SK-N-MC (cell line): ENCODE results near the gene PROCA1.

Experiments
- DNase-seq: peaks from one replicate; pipeline ENCODE4 v3.0.0-alpha.2; 2011; ENCODE audit warnings: low read depth, low spot score
- H3K27ac ChIP-seq: fragments of 200-600 bp; sonication (generic); 2 replicates; pipeline ENCODE4 v1.5.1; 2016; ENCODE audit warnings: mixed run types
- H3K36me3 ChIP-seq: fragments of 200-600 bp; sonication (generic); 2 replicates; pipeline ENCODE4 v1.6.1; 2017; ENCODE audit warnings: antibody characterized with exemption, low read length, mixed read lengths; ENCODE audit not compliant: insufficient read depth
- H3K4me3 ChIP-seq: fragments of 200-600 bp; sonication (generic); 2 replicates; pipeline ENCODE4 v1.5.1; 2016
- H3K9ac ChIP-seq: fragments of 200-600 bp; sonication (generic); 2 replicates; pipeline ENCODE4 v1.8.0; 2017; ENCODE audit warnings: mixed run types, mixed read lengths; ENCODE audit not compliant: insufficient read length
- H3K9me3 ChIP-seq: fragments of 200-600 bp; sonication (generic); 2 replicates; pipeline ENCODE4 v1.6.1; 2017; ENCODE audit warnings: low read depth, mild to moderate bottlenecking, antibody characterized with exemption, low read length, moderate library complexity, mixed read lengths
- EZH2 ChIP-seq: fragments of 200-600 bp; sonication (generic); IDR thresholded peaks from one replicate; pipeline ENCODE4 v1.6.1; 2017; ENCODE audit warnings: antibody characterized with exemption
- FOXP2 ChIP-seq: optimal IDR thresholded peaks from 2 replicates; pipeline ENCODE3; 2011; ENCODE audit warnings: mild to moderate bottlenecking, moderate library complexity; ENCODE audit not compliant: insufficient read depth; ENCODE audit errors: extremely low read length, control extremely low read depth
- POLR2AphosphoS5 ChIP-seq: IDR thresholded peaks from 2 replicates; pipeline ENCODE4 v1.6.1; 2012; ENCODE audit warnings: mild to moderate bottlenecking, low read depth, low read length, borderline replicate concordance

PROCA1 gene

GRCh38 chr17:28698253-28698941, 13.3 kb downstream of the PROCA1 start:
- TF ChIP-seq EZH2 (no peak), FOXP2 (no peak), POLR2AphosphoS5 (no peak)
- H3K36me3 ChIP-seq, result peaks cover 93% of the 10 kb centered on the region
- H3K9ac ChIP-seq, result no peak overlapping the region
- H3K27ac ChIP-seq, result no peak overlapping the region
- H3K9me3 ChIP-seq, result no peaks in the 10 kb centered on the region
- DNase-seq, result no peak
- no peak overlapping the region for H3K4me3 ChIP-seq

- Histone ChIP-seq H3K27ac (no peak overlapping the region), H3K9me3 (no peaks in the 10 kb centered on the region), H3K9ac (no peak overlapping the region), H3K36me3 (peaks cover 88% of the 10 kb centered on the region), H3K4me3 (no peak overlapping the region)
- DNase-seq, result no peak
- no peak for TF ChIP-seq EZH2
- TF ChIP-seq FOXP2, result no peak
- no peak for TF ChIP-seq POLR2AphosphoS5
These were observed 17.8 kb downstream of the PROCA1 start for GRCh38 chr17:28693869-28694268.

- no peak for TF ChIP-seq EZH2
- TF ChIP-seq POLR2AphosphoS5, result no peak
- TF ChIP-seq FOXP2, result no peak
- H3K9me3 ChIP-seq, result no peaks in the 10 kb centered on the region
- H3K9ac ChIP-seq, result no peak overlapping the region
- no peak for DNase-seq
- no peak overlapping the region for H3K4me3 ChIP-seq
- H3K36me3 ChIP-seq, result peaks cover 87% of the 10 kb centered on the region
- H3K27ac ChIP-seq, result no peak overlapping the region
These were observed 22.7 kb downstream of the PROCA1 start for GRCh38 chr17:28689011-28689410.

- no peak overlapping the region for H3K9ac ChIP-seq
- no peak overlapping the region for H3K4me3 ChIP-seq
- no peaks in the 10 kb centered on the region for H3K9me3 ChIP-seq
- H3K36me3 ChIP-seq, result peaks cover 85% of the 10 kb centered on the region
- no peak overlapping the region for H3K27ac ChIP-seq
- DNase-seq, result no peak
- TF ChIP-seq EZH2 (no peak), FOXP2 (no peak), POLR2AphosphoS5 (no peak)
These were observed 23.2 kb downstream of the PROCA1 start for GRCh38 chr17:28688481-28688880.

- Histone ChIP-seq H3K4me3 (no peak overlapping the region), H3K9me3 (no peaks in the 10 kb centered on the region), H3K27ac (no peak overlapping the region), H3K9ac (no peak overlapping the region), H3K36me3 (peaks cover 97% of the 10 kb centered on the region)
- TF ChIP-seq FOXP2 (no peak), EZH2 (no peak), POLR2AphosphoS5 (no peak)
- DNase-seq, result no peak
These were observed 25.4 kb downstream of the PROCA1 start for GRCh38 chr17:28686296-28686695.

GRCh38 chr17:28685366-28685765, 26.3 kb downstream of the PROCA1 start:
- DNase-seq, result no peak
- Histone ChIP-seq H3K36me3 (peaks cover 96% of the 10 kb centered on the region), H3K9me3 (no peaks in the 10 kb centered on the region), H3K4me3 (no peak overlapping the region), H3K9ac (no peak overlapping the region), H3K27ac (no peak overlapping the region)
- no peak for TF ChIP-seq POLR2AphosphoS5
- TF ChIP-seq EZH2, result no peak
- TF ChIP-seq FOXP2, result no peak

- no peak overlapping the region for H3K9ac ChIP-seq
- no peaks in the 10 kb centered on the region for H3K9me3 ChIP-seq
- H3K27ac ChIP-seq, result no peak overlapping the region
- H3K36me3 ChIP-seq, result peaks cover 92% of the 10 kb centered on the region
- H3K4me3 ChIP-seq, result no peak overlapping the region
- DNase-seq, result no peak
- no peak for TF ChIP-seq FOXP2
- TF ChIP-seq POLR2AphosphoS5, result no peak
- TF ChIP-seq EZH2, result no peak
These were observed 26.7 kb downstream of the PROCA1 start for GRCh38 chr17:28684963-28685362.

GRCh38 chr17:28682655-28683054, 29.0 kb downstream of the PROCA1 start:
- Histone ChIP-seq H3K9me3 (no peaks in the 10 kb centered on the region), H3K27ac (no peak overlapping the region), H3K4me3 (no peak overlapping the region), H3K36me3 (peaks cover 87% of the 10 kb centered on the region), H3K9ac (no peak overlapping the region)
- TF ChIP-seq EZH2 (no peak), POLR2AphosphoS5 (no peak), FOXP2 (no peak)
- DNase-seq, result no peak

GRCh38 chr17:28675980-28676379, 35.7 kb downstream of the PROCA1 start:
- H3K9me3 ChIP-seq, result no peaks in the 10 kb centered on the region
- H3K36me3 ChIP-seq, result peaks cover 87% of the 10 kb centered on the region
- H3K9ac ChIP-seq, result no peak overlapping the region
- no peak for DNase-seq
- TF ChIP-seq FOXP2 (no peak), EZH2 (no peak), POLR2AphosphoS5 (no peak)
- no peak overlapping the region for H3K4me3 ChIP-seq
- H3K27ac ChIP-seq, result no peak overlapping the region
